Measurements from ENCODE around the gene APOA4. TPM values are rescaled to one million over a fixed set of nuclear protein-coding genes. Genes with fewer than 3 reads are reported as not detected.

Gene APOA4
- total RNA-seq, 1 donor from 2014 or later: 0.56 TPM

DNA sequence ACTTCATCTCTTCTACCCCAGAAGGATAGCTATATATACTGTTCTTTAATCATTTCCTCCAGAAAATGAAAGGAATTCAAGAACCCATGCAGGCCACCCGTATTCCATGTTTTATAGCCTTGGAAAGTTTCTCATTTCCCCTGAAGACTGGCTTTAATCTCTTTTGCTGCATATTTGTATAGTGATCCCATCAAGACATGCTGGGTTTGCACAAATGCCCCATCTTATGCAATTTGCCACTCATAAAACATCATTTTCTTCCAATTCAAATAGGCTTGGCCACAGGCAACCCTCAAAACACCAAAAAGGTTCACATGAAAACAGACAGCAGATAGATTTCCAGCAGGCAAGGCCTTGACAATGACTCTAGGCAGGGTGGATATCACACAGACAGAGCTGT is 42.6 kb upstream of the APOA4 start:
- H3K4me2 ChIP-seq: no peak overlapping the region
- H3K27me3 Mint-ChIP-seq (ENCODE audit: insufficient read depth, low read depth): no peaks in the 10 kb centered on the region
- no peaks in the 10 kb centered on the region for H3K79me2 ChIP-seq (ENCODE audit: low read depth)
- H3K4me3 Mint-ChIP-seq: no peak overlapping the region
- no peak overlapping the region for H3K9ac ChIP-seq
- H3F3A ChIP-seq (ENCODE audit: low read depth): no peaks in the 10 kb centered on the region
- no peaks in the 10 kb centered on the region for H3K9me3 Mint-ChIP-seq
- H4K20me1 ChIP-seq (ENCODE audit: low read depth): no peaks in the 10 kb centered on the region
- H3K9me3 ChIP-seq (ENCODE audit: low read depth): no peaks in the 10 kb centered on the region
- peaks cover 45% of the 10 kb centered on the region for H3K36me3 Mint-ChIP-seq
- H3K27ac Mint-ChIP-seq: no peak overlapping the region
- TF ChIP-seq, protein P1, sequence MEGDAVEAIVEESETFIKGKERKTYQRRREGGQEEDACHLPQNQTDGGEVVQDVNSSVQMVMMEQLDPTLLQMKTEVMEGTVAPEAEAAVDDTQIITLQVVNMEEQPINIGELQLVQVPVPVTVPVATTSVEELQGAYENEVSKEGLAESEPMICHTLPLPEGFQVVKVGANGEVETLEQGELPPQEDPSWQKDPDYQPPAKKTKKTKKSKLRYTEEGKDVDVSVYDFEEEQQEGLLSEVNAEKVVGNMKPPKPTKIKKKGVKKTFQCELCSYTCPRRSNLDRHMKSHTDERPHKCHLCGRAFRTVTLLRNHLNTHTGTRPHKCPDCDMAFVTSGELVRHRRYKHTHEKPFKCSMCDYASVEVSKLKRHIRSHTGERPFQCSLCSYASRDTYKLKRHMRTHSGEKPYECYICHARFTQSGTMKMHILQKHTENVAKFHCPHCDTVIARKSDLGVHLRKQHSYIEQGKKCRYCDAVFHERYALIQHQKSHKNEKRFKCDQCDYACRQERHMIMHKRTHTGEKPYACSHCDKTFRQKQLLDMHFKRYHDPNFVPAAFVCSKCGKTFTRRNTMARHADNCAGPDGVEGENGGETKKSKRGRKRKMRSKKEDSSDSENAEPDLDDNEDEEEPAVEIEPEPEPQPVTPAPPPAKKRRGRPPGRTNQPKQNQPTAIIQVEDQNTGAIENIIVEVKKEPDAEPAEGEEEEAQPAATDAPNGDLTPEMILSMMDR (IDR thresholded peaks at IDR 0.05): no peak
- no peak for TF ChIP-seq EZH2 (IDR thresholded peaks at IDR 0.05)
- TF ChIP-seq EZH2phosphoT487 (IDR thresholded peaks at IDR 0.05): no peak
- DNase-seq (ENCODE audit: low spot score): no peak
- no peaks in the 10 kb centered on the region for H3K4me1 Mint-ChIP-seq
- H3K4me3 ChIP-seq: no peak overlapping the region
- no peaks in the 10 kb centered on the region for H3K27me3 ChIP-seq
- no peaks in the 10 kb centered on the region for H3K36me3 ChIP-seq
- H3K4me1 ChIP-seq: no peaks in the 10 kb centered on the region
- H3K27ac ChIP-seq: no peak overlapping the region
- H2AFZ ChIP-seq (replicated peaks): no peak overlapping the region

DNA sequence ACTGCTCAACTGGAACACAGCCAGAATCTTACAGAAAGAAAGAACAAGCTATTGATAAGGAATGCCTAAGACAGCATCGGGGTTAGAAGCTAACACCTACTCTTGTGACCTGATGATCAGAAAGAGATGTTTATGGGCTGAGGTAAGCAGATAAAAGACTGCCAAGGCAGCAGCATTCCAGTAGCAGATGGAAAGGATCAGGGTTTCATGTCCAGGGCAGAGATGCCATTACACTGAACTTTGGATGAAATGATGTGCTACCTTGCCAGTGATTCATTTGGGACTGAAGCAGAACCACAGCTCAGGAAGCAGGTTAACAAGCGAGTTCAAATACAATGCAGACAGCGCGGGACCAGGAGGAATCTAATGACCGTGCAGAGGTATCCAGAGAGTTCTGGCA is 41.4 kb upstream of the APOA4 start:
- no peaks in the 10 kb centered on the region for H4K20me1 ChIP-seq (ENCODE audit: low read depth)
- no peak overlapping the region for H3K4me3 ChIP-seq
- H3K4me2 ChIP-seq: no peak overlapping the region
- no peak overlapping the region for H3K27ac Mint-ChIP-seq
- H3K4me3 Mint-ChIP-seq: no peak overlapping the region
- H2AFZ ChIP-seq (replicated peaks): no peak overlapping the region
- H3K27ac ChIP-seq: no peak overlapping the region
- no peak overlapping the region for H3K9ac ChIP-seq
- H3K36me3 Mint-ChIP-seq: peaks cover 41% of the 10 kb centered on the region
- no peaks in the 10 kb centered on the region for H3F3A ChIP-seq (ENCODE audit: low read depth)
- no peaks in the 10 kb centered on the region for H3K27me3 ChIP-seq
- no peaks in the 10 kb centered on the region for H3K9me3 ChIP-seq (ENCODE audit: low read depth)
- H3K27me3 Mint-ChIP-seq (ENCODE audit: insufficient read depth, low read depth): peaks cover 2% of the 10 kb centered on the region
- no peaks in the 10 kb centered on the region for H3K36me3 ChIP-seq
- no peaks in the 10 kb centered on the region for H3K4me1 Mint-ChIP-seq
- TF ChIP-seq EZH2phosphoT487 (IDR thresholded peaks at IDR 0.05): no peak
- TF ChIP-seq EZH2 (IDR thresholded peaks at IDR 0.05): no peak
- TF ChIP-seq, protein P1 (IDR thresholded peaks at IDR 0.05): no peak
- no peak for DNase-seq (ENCODE audit: low spot score)
- H3K9me3 Mint-ChIP-seq: no peaks in the 10 kb centered on the region
- H3K4me1 ChIP-seq: no peaks in the 10 kb centered on the region
- H3K79me2 ChIP-seq (ENCODE audit: low read depth): no peaks in the 10 kb centered on the region

DNA sequence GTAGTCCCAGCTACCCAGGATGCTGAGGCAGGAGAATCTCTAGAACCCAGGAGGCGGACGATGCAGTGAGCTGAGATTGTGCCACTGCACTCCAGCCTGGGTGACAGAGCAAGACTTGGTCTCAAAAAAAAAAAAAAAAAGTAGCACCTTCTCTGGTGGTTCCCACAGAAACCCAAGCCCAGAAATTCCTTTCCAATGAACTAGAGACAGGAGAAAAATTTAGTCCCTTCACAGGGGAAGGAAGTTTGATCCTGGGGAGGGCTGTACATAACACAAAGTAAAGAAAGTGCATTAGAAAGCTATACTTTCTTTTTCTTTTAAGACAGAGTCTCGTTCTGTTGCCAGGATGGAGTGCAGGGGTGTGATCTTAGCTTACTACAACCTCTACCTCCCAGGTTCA is 39.8 kb upstream of the APOA4 start:
- DNase-seq (ENCODE audit: low spot score): no peak
- Histone ChIP-seq H3K27me3 (no peaks in the 10 kb centered on the region), H3K4me2 (no peak overlapping the region), H3K36me3 (no peaks in the 10 kb centered on the region), H3K4me1 (no peaks in the 10 kb centered on the region), H2AFZ (replicated peaks) (no peak overlapping the region), H3K79me2 (ENCODE audit: low read depth) (no peaks in the 10 kb centered on the region), H3K27ac (no peak overlapping the region), H3F3A (ENCODE audit: low read depth) (no peaks in the 10 kb centered on the region), H3K9me3 (ENCODE audit: low read depth) (no peaks in the 10 kb centered on the region), H3K9ac (no peak overlapping the region), H3K4me3 (no peak overlapping the region), H4K20me1 (ENCODE audit: low read depth) (no peaks in the 10 kb centered on the region)
- Mint-ChIP-seq H3K36me3 (peaks cover 43% of the 10 kb centered on the region), H3K4me3 (no peak overlapping the region), H3K27me3 (ENCODE audit: insufficient read depth, low read depth) (peaks cover 2% of the 10 kb centered on the region), H3K27ac (no peak overlapping the region), H3K9me3 (no peaks in the 10 kb centered on the region), H3K4me1 (no peaks in the 10 kb centered on the region)
- TF ChIP-seq, protein P1 (IDR thresholded peaks at IDR 0.05): no peak
- TF ChIP-seq EZH2 (IDR thresholded peaks at IDR 0.05): no peak
- TF ChIP-seq EZH2phosphoT487 (IDR thresholded peaks at IDR 0.05): no peak
